Measurements from ENCODE around the gene LGR5.

LGR5 gene

DNA sequence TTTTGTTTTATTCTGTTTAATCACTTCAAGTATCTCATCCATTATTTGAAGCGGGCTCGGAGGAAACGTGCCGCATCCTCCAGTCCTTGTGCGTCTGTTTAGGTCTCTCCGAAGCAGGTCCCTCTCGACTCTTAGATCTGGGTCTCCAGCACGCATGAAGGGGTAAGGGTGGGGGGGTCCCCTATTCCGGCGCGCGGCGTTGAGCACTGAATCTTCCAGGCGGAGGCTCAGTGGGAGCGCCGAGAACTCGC lies 311 bp upstream of the LGR5 start:
- DNase-seq (ENCODE audit: low read depth in 2 of 2) = no peak

DNA sequence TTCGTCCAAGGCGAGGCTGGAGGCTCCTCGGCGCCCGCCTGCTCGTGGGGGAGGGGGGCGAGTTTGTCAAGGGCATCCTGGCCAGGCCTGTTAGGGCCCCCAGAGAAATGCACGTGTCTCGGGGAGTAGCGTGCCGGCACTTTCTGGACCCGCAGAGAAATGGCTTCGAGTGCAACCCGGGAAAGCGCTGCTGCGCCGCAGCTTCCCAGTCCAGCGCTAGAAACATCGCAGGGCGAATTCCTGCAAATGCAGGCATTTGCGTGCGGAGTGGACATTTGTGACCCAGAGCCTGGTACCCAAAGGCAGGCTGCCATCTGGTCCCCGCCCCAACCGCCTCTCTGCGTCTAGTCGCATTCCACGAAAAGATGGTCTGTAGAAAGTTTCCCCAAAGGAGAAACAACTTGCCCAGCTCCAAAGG lies 756 bp downstream of the LGR5 start:
- no peak for DNase-seq (ENCODE audit: low read depth in 2 of 2)

DNA sequence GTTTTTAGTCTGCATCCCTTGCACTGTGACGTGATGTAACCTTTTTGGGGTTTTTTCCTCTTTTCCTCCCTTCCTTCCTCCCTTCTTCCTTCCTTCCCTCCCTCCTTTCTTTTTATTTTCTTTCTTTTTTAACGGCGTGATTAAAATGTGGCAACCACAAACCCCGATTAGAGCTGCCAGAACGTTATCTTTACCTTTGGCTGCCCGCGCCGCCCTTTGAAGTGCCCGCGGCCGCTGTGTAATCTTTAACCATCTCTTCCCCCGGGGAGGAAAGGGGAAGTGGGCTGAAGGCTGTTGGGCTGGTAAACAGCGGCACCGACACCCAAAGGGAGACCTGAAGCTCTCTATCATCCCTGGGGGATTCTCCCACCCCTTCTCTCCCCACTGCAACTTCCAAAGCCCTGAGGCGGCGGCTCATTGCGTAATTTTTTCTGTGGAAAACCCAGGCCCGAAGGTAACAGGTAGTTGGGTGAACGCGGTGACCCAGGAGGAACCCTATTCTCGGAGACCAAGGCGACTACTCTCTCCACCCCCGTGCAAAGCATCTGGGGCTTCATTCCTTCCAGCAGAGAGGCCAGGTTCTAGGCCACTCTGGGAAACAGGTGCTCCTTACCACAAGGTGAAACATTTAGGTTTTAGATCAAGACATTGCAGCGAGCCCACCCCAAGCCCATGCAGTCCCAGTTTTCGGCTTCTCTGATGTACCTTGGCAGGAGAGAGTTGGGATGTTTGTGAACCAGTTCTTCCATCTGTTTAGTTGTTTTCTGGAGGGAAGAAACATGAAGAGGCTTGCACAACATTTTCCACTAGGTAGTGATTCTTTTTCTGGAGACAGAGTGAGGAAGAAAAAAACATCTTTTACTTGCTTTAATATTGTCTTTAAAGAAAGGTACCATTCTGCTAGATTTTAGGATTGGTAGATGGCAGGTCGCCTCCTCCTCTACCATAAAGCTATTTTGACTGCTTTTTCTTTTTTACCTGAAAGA lies 1.5 kb downstream of the LGR5 start:
- no peak for DNase-seq (ENCODE audit: low read depth in 2 of 2)

DNA sequence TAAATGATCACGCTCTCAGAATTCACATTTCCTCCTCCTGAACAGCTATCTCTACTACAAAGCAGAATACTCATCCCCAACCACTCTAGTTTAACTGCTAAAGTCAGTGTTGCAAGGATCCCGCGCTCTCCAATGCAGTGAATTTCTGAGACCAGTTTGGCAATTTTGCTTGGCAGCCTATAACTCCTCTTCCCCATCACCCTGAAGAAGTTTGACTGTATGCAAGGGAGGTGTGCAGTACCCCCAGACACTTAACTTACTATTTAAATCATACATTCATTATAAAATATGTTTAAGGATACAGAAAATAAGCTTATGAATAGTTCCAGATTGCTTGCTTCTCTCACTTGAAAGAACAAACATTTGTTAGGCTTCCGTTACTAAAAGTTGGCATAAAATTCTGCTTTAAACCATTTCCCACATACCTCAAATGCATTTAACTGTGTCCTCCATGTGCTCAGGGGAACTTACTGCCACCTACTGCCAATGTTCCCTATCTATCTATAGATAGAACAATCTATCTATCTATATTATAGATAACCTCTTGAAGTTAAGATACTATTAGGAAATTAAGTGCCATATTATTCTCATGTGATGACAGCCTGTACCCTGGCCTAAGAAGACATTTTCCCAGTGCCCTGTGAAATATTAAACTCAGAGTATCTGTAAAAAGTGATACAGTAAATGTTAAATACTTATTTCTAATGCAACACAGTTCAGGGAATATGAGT lies 2.4 kb downstream of the LGR5 start:
- no peak for DNase-seq (ENCODE audit: low read depth in 2 of 2)

DNA sequence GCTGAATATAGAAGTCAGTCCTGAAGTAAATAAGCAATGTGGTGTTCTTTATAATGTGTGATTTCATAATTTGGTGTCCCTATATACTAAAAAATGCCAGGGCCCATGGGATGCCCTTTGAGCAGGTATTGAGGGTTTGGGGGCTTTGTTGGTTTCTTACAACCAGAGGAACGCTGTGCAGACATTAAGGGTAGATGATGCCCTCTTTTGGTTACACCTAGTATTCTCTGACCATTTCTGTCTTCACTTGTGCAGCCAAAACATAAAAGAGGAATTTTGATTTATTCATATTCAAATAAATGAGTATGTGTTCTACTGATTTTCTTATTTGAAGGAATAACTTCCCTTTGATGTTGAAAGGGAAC lies 3.0 kb downstream of the LGR5 start:
- no peak for DNase-seq (ENCODE audit: low read depth in 2 of 2)

DNA sequence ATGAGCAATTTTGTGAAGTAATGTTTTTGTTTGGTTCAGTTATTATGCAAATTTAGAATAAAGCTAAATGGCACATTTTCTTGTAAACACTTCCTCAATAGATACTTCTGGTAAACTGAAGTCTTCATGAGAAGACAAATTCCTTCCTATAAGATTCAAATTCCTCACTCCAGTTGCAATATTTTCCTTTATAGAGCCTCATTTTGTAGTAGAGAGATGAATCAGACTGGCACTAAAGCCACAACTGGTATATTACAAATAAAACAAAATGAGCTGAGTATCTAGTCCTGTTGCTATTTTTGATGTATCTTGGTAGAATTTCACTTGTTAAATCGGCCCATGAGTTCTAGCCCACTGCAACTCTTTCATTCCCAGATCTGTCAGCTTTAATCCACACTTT lies 5.5 kb downstream of the LGR5 start:
- no peak for DNase-seq (ENCODE audit: low read depth in 2 of 2)

DNA sequence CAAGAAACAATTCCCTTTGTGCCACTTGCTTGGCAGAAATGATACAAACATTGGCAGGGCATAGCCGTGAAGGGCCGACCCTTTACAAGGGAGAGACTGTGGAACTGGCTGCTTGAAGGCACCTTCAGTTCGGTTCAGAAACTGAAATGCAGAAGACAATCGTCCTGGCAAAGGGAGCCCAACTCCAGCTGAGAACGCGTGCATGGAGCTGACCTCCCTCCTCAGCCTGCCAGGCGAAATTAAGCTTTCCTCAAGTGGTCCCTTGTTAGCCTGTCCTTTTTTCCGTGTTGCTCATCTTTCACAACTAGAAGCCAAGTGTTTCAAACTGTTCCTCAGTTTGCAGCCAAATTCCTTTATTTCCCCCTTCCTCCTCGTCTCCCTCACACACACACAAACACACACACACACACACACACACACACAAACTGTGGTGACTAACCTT lies 8.1 kb downstream of the LGR5 start:
- no peak for DNase-seq (ENCODE audit: low read depth in 2 of 2)

DNA sequence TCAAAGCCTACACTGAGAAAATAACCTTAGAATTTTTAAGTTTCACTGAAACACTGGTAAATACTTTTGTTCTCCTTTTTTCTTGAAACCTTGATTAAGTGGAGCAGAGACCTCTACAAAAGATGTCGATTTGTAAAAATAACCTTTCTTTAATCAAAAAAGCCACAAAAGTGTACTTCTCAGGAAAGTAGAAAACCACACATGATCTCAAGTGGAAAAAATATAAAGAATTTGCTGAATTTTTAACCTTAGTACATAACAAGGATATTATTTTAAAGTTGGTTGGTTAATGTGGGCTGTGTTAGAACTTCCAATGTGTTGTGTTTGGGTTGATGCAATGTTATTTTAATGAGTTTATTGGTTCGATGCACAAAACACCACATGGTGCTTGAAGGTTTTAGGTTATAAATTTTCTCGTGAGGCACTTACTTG lies 8.6 kb downstream of the LGR5 start:
- DNase-seq (ENCODE audit: low read depth in 2 of 2) = no peak

DNA sequence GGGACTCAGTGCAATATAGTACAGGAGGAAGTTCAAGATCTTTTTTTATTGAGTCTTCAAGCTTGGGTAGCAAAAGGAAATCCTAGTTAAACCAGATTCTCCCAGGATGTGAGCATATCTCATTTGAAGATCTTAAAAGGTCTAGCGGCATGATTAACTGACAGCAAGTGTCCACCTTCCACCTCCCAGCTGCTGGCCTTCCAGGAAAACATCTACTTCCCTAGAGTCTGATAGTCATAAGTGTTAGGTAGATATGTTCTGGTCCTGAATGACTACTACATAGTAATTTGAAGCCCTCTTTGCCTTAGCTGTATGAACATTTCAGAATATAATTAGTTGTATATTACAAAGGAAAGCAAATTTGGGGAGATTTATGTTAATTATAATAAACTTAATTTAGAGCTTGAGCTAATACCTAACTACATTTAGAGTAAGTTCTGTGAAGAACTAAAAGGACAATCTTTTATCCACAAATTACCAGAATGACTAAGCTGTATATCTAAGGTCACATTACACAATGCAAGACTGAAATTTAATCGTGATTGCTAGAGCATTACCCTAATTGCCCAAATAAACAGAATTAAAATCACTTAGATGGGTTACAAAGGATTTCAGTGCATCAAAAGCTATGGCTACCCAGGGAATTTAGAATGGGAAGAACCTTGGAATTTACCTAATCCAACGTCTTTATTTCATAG lies 9.9 kb downstream of the LGR5 start:
- no peak for DNase-seq (ENCODE audit: low read depth in 2 of 2)

DNA sequence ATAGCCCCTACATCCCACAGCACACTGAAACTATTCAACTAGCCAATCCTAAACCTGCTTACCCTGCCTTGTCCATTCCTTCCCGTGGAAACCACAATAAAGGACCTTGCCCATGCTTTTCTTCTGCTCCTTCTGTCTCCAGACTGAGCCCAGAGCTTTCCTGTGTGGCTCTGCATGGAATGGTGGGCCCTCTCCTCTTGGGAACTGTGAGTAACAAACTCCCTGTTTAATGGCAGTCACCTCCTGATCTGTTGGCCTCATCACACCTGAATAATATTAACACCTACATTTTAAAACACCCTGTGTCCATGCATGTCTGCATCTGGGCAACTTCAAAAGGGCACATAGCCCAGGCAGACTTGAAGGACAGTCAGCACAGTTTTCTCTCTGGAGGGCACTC lies 12.4 kb downstream of the LGR5 start:
- no peak for DNase-seq (ENCODE audit: low read depth in 2 of 2)

DNA sequence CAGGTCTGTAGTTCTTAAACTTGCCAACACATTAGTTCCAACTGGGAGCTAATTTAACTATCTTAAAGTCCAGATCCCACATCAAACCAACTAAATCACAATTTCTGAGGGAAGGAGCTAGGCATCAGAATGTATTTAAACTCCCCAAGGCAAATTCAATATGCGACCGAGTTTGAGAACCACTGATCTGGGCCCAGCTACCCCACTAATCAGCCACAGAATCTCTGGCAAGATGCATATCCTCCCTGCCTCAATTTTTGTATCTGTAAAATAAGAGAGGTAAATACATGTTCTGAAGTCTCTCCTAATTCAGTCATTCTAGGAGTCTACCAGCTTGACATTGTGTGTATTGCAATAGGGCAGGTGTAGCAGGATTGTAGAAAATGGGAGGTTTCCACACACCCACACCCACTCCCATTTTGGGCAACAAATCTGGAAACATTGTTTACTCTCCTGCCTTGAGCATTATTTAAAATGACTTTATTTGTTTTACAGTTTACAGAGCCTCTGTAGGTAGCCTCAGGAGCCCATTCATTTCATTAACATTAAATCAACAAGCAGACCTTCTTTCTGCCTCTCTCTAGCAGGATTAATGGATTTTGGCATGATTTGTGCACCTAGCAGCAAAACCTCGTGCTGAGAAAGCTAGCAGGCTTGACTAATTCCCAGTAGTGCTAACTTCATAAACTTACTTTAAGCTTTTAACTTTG lies 15.6 kb downstream of the LGR5 start:
- DNase-seq (ENCODE audit: low read depth in 2 of 2) = no peak

DNA sequence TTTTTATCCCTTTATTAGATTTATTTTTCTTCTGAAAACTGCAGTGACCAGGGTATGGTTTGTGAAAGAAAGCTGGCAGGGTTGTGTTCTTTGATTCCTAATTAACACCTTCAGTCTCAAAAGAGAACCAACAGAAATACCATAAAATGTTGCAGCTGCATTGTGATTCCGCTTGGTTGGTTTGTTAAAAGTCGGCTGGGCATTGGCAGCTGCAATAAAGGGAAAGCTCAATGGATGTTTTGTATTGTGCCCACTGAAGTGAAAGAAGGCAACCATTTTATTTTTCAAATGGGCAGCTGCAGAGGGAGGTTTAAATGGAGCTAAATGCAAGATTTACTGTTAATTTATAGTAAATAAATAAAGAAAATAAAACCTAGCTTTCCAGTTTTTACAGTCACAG lies 16.7 kb downstream of the LGR5 start:
- DNase-seq (ENCODE audit: low read depth in 2 of 2) = no peak

DNA sequence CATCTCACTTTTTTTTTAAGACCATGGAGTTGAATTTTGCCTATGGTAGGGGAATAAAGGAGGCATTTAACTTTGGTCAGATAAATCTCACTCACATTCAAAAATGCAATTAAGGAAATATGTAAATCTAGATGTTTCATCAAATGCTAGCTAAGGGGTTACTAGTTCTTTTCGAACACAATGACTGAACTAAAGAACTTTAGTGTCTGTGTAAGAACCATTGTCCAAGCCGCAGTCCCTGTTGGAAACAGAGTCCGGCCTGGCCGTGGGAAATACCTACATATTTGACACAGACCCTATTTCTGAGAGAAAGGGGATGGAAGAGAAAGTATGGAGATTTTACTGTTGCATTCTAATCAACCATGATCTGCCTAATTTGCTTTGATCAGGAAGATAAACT lies 17.4 kb downstream of the LGR5 start:
- no peak for DNase-seq (ENCODE audit: low read depth in 2 of 2)

DNA sequence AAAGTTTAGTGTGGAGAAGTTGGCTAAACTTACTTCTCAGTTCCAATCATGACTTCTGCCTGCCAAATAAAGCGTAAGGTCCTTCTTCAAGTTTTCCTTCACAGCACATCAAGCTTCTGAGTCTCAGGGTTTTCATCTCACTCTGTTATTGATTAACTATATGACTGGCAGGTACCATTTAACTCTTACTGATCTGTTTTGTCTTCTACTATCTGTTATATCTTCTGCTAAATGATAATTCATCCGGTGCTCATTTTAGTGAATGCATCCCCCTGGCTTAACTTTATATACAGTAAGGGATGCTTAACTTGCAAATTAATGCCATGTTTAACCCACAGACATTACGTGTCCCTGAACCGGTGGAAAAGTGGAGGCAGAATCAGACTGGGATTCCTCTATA lies 20.7 kb downstream of the LGR5 start:
- no peak for DNase-seq (ENCODE audit: low read depth in 2 of 2)

DNA sequence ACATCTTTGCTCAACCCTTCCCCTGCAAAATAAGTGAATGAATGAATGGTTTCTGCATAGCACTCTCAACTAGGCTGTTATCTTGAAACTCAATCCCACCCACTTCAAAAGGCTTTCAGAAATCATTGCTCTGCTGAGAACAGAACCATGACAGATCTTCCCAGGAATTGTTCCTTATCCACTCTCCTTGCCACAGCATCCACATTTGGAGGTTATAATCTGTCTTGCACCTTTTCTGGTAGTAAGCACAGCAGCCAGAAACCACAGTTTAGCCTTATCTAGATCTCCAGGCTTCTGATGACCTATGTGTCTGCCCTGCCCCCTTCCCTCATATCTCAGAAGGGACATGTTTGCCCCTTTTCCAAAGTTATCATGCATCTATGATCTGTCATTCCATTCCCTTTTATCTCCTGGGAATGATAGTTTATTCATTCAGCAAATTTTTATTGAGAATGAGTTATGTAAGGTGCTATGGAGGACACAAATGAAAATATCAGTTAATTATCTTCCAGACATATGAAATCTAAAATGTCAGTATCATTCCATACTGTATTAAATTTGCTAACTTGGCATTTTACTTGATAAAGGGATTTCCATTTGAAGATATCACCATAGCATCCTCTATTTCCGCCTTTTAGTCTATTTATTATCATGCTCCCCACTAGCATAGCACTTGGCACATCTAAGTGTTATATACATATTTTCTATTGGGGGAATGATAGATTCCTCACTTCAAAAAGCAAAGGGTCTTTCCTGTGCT lies 21.4 kb downstream of the LGR5 start:
- DNase-seq (ENCODE audit: low read depth in 2 of 2) = no peak

DNA sequence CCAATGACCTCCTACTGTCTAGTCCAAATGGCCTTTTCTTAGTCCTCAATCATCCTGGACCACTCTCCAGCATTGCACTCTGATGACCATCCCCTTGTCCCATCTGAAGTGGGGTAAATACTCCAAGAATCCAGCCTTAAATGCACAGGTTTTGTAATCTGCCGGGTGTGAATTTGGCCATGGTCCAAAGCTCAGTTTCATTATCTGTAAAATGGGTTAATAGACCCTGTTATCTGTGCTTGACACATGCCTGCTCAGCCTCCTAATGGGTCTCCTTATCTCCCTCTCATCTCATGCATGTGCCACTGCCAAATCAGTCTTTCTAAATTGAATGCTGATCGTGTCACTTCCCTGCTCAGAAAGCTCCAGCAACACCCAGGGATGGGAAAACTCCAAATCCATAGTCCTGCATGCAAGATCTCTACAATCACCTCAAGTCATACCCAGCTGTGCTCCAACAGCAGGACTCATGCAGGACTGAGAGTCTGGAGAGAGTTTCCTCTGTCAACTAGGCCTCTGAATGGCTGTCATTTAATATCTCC lies 22.3 kb downstream of the LGR5 start:
- DNase-seq (ENCODE audit: low read depth in 2 of 2) = no peak

DNA sequence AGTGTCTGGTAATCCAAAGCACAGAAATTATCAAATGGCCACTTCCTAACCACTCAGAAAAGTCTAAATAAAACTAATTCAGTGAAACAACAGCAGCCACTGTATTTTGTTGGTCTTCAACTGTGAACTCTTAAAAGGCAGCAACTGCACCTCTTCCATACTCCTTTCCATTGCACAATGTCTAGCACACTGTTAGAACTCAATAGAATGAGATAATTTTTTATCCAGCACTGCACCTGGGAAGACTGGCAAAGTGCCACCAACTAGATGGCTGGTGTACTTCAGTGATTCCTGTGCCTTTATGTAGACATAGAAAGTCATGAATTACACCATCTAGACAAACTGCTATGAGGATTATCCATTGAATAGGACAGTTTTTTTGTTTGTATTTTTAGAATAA lies 26.2 kb downstream of the LGR5 start:
- DNase-seq (ENCODE audit: low read depth in 2 of 2) = no peak

DNA sequence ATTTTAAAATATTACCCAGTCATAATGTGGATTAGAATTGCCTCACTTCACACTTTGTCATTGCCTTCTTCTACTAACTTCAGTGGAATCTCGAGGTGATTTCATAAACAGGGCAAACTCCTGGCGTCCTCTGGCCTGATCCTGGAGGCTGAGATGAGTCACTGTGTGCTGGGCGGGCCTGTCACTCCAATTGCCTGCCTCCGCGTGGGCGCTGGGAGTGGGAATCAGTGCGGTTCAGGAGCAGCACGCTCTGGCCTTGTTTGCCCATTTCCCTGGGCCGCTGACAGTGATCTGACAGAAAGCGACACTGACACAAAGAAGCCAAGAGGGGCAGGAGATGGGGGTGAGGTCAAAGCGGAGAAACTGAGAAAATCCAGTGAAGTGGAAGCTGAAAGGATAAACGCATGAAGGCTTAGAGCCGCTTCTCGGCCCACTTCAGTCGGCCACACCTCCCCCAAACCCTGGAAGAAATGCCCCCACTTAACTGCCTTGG lies 29.7 kb downstream of the LGR5 start:
- DNase-seq (ENCODE audit: low read depth in 2 of 2) = no peak

DNA sequence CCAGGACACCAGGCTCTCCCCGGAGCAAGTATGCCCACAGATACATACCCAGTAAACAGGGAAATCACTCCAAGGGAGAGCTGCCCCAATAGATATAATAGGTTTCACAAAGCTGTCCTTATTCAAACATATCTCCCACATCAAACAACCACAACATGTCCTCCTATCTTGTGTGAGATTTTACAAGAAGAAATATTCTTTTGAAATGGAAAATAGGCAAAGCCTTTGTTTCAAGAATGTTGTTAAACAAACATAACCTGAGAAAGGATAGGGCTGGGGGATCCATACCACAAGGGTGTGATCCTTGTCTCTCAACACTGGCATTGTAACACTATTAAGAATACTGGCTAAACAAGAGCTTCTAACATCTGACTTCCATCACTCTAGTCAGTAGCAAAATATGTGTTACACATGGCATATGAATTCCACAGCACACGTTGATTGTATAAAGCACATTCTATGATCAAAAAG lies 32.9 kb downstream of the LGR5 start:
- no peak for DNase-seq (ENCODE audit: low read depth in 2 of 2)

DNA sequence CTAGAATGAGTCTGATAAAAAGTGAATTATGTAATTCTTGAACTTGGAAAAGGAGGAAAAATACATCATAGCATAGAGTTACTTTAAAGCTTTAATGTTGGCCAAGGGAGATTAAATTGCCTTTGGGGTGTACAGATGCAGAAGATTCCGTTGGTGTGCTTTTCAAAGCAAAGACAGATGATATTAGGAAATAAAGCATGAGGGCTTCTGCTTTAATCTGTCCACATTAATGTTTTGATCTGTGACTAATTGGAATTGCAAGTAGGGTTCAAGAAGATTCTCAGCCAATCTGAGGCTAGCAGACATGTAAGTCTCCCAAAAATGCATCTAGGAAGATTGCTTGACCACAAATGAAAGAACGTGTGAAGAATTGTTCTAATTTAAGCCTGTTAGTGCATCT lies 35.2 kb downstream of the LGR5 start:
- DNase-seq (ENCODE audit: low read depth in 2 of 2) = no peak

DNA sequence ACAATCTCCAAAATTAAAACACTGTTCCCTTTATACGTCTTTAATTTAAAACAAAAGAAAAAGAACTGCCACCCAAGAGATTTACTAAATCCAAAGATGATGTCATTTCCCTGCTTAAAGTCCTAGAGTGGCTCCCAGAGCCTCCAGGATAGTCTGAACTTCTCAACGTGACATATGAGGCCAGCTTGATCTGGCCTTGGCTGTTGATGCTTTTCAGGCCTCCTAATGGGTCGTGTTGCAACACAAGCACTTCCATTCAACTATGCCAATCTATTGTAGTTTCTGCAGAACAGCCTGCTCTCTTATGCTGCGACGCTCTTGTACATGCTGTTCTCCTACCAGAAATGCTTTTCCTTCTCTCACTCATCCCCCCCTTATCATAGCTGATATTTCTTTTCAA lies 35.7 kb downstream of the LGR5 start:
- DNase-seq (ENCODE audit: low read depth in 2 of 2) = no peak

Measured in stimulated activated CD8-positive, alpha-beta memory T cell treated with anti-CD3 and anti-CD28 coated beads, Interleukin-15, amount 100 ng/mL, for 4 hours (primary cell).